NCI-H69 (cell line): ENCODE data around the gene CACFD1.

ENCODE experiments used
- DNase-seq: peaks from one replicate; lab custom pipeline; 2025; lab: John Stamatoyannopoulos, UW

Gene CACFD1

GRCh38 chr9:133518200-133518599 lies 58.4 kb downstream of the CACFD1 start:
- DNase-seq: peak; percentile 92

GRCh38 chr9:133518706-133519449 lies 59.1 kb downstream of the CACFD1 start:
- DNase-seq: no peak

- DNase-seq: no peak
Measured at GRCh38 chr9:133519693-133520092, 59.9 kb downstream of the CACFD1 start.

GRCh38 chr9:133520121-133520835 lies 60.5 kb downstream of the CACFD1 start:
- DNase-seq: no peak
